Gastroesophageal sphincter (tissue), 3 donors: ENCODE results near the gene ARID5B.

ENCODE experiments used
- POLR2A ChIP-seq, 2 donors: fragments of 450-650 bp; IDR thresholded peaks; one replicate each; pipeline ENCODE4 v1.6.1; 2017; ENCODE audit warnings: antibody characterized with exemption in 2 of 2, mild to moderate bottlenecking in 2 of 2, moderate library complexity in 1 of 2
- TF ChIP-seq, protein P1 (sequence below), 4 experiments: fragments of 200-600 bp in 2 of 4; fragments of 450-650 bp in 2 of 4; sonication (generic) in 1 of 4; IDR thresholded peaks; one replicate each; pipeline ENCODE4 v1.5.1; 2017 to 2019; ENCODE audit warnings: antibody characterized with exemption in 4 of 4, mild to moderate bottlenecking in 2 of 4, moderate library complexity in 2 of 4

GRCh38 chr10:62049624-62050345 lies 148.3 kb downstream of the ARID5B start:
- TF ChIP-seq, protein P1, sequence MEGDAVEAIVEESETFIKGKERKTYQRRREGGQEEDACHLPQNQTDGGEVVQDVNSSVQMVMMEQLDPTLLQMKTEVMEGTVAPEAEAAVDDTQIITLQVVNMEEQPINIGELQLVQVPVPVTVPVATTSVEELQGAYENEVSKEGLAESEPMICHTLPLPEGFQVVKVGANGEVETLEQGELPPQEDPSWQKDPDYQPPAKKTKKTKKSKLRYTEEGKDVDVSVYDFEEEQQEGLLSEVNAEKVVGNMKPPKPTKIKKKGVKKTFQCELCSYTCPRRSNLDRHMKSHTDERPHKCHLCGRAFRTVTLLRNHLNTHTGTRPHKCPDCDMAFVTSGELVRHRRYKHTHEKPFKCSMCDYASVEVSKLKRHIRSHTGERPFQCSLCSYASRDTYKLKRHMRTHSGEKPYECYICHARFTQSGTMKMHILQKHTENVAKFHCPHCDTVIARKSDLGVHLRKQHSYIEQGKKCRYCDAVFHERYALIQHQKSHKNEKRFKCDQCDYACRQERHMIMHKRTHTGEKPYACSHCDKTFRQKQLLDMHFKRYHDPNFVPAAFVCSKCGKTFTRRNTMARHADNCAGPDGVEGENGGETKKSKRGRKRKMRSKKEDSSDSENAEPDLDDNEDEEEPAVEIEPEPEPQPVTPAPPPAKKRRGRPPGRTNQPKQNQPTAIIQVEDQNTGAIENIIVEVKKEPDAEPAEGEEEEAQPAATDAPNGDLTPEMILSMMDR (IDR thresholded peaks at IDR 0.05): no peak
- no peak for TF ChIP-seq POLR2A (IDR thresholded peaks at IDR 0.05)
